ENCODE results near the gene TMEM147. TPM values are rescaled to one million over a fixed set of nuclear protein-coding genes. Genes with fewer than 3 reads are reported as not detected.

Gene TMEM147
- total RNA-seq, 4 donors from 2014 or later, result 68.1 to 119 (median 89.6) TPM

DNA sequence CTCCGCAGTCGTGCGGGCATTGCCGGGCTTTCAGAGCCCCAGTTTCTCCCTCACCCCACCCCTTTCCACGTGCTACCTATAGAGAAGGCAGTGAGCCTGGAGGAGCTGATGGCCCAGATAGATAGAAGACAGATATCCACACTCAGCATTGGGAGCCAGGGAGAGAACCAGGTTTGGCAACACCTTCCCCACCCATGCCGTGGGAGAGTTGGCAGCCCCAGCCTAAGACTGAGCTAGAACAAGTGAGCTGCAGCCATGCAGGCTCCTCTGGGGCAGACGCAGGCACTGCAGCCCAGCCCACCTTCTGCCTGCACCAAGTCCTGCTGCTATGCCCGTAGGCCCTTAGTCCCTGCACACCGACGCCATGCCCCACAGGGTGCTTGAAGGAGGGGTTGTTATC is 44.8 kb upstream of the TMEM147 start:
- Histone ChIP-seq H3K9me3 (no peaks in the 10 kb centered on the region), H3K27me3 (peaks cover 0 to 4% (median 0%) of the 10 kb centered on the region in 4 donors), H3K36me3 (peaks cover 0 to 13% (median 0%) of the 10 kb centered on the region in 3 donors), H3K27ac (no peak overlapping the region), H3K4me1 (peaks cover under 1 to 1% (median 1%) of the 10 kb centered on the region in 3 donors), H3K4me3 (no peak overlapping the region)
- TF ChIP-seq, protein P1, sequence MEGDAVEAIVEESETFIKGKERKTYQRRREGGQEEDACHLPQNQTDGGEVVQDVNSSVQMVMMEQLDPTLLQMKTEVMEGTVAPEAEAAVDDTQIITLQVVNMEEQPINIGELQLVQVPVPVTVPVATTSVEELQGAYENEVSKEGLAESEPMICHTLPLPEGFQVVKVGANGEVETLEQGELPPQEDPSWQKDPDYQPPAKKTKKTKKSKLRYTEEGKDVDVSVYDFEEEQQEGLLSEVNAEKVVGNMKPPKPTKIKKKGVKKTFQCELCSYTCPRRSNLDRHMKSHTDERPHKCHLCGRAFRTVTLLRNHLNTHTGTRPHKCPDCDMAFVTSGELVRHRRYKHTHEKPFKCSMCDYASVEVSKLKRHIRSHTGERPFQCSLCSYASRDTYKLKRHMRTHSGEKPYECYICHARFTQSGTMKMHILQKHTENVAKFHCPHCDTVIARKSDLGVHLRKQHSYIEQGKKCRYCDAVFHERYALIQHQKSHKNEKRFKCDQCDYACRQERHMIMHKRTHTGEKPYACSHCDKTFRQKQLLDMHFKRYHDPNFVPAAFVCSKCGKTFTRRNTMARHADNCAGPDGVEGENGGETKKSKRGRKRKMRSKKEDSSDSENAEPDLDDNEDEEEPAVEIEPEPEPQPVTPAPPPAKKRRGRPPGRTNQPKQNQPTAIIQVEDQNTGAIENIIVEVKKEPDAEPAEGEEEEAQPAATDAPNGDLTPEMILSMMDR (IDR thresholded peaks at IDR 0.05), result no peak
- no peak for TF ChIP-seq POLR2A (IDR thresholded peaks at IDR 0.05)
- 84 to 100% methylated on average over 1 to 8 of the region's 10 CpGs for WGBS, 2 donors
- intact Hi-C loops (cut with DNase I), result no loop called here
- no peak for DNase-seq

- no peak for TF ChIP-seq POLR2A (IDR thresholded peaks at IDR 0.05)
- TF ChIP-seq, protein P1 (IDR thresholded peaks at IDR 0.05), result no peak
- no peak overlapping the region for H3K27ac ChIP-seq
- DNase-seq, result no peak
- no peaks in the 10 kb centered on the region for H3K9me3 ChIP-seq
- H3K4me3 ChIP-seq, result no peak overlapping the region
- no peaks in the 10 kb centered on the region for H3K4me1 ChIP-seq
- peaks cover 0 to 21% (median 0%) of the 10 kb centered on the region in 3 donors for H3K36me3 ChIP-seq
- intact Hi-C loops (cut with DNase I), result no loop called here
- 40 to 90% methylated on average over 1 to 5 of the region's 15 CpGs for WGBS, 2 donors
- H3K27me3 ChIP-seq, result peaks cover 0 to 4% (median 0%) of the 10 kb centered on the region in 4 donors
These were observed 43.7 kb upstream of the TMEM147 start for GRCh38 chr19:35501684-35502083.

GRCh38 chr19:35502751-35503150 is 42.7 kb upstream of the TMEM147 start:
- peaks cover 0 to 13% (median 0%) of the 10 kb centered on the region in 4 donors for H3K27me3 ChIP-seq
- H3K4me3 ChIP-seq, result no peak overlapping the region
- H3K27ac ChIP-seq, result no peak overlapping the region
- no peaks in the 10 kb centered on the region for H3K9me3 ChIP-seq
- TF ChIP-seq POLR2A (IDR thresholded peaks at IDR 0.05), result no peak
- H3K4me1 ChIP-seq, result no peaks in the 10 kb centered on the region
- intact Hi-C loops (cut with DNase I), result no loop called here
- WGBS, 2 donors, result 90 to 91% methylated on average over 2 to 4 of the region's 4 CpGs
- no peak for DNase-seq
- H3K36me3 ChIP-seq, result peaks cover 0 to 21% (median 0%) of the 10 kb centered on the region in 3 donors

DNA sequence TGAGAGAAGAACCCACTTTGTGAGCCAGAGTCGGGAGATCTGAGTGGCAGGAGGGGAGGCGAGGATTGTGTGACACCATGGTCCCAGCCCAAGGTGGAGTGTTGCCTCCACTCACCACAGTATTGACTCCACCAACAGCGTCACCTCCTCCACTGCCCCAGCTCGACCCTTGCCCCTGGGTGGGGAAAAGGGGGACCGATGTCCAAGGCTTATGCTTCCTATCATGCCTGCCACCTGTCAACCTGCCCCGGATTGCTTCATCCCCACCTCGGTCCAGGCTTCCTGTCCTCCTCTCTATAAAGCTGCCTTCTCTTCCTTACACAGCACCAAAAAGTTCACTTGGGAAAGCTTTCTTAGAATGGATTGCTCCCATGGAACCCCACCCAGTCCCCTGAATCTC is 39.4 kb upstream of the TMEM147 start:
- H3K27ac ChIP-seq, result no peak overlapping the region
- peaks cover 0 to 38% (median 0%) of the 10 kb centered on the region in 4 donors for H3K27me3 ChIP-seq
- H3K36me3 ChIP-seq, result peaks cover 0 to 21% (median 0%) of the 10 kb centered on the region in 3 donors
- 81 to 85% methylated on average over 7 of the region's 7 CpGs for WGBS, 2 donors
- intact Hi-C loops (cut with DNase I), result no loop called here
- no peak for DNase-seq
- no peak overlapping the region for H3K4me3 ChIP-seq
- TF ChIP-seq, protein P1 (IDR thresholded peaks at IDR 0.05), result no peak
- TF ChIP-seq POLR2A (IDR thresholded peaks at IDR 0.05), result no peak
- peaks cover 5 to 25% (median 13%) of the 10 kb centered on the region in 3 donors for H3K4me1 ChIP-seq
- H3K9me3 ChIP-seq, result no peaks in the 10 kb centered on the region

DNA sequence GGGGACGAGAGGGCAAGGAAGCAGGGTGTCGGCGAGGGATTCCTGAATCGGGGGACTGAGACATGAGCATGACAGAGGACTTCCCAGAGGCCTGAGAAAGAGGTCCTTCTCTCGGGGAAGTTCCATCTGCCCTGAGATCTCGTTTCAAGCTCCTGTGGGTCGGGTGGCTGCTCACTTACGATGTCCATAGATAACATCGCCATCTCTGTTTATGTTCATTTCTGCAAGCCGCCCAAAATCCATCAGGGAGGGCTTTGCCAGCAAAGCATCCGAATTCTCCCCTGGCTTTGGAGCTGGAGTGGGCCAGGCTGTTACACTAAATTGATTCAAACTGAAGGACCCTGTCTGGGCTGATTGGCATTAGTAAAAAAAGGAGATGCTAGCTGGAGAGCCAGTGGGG is 37.9 kb upstream of the TMEM147 start:
- H3K4me3 ChIP-seq, result no peak overlapping the region
- H3K27ac ChIP-seq, result no peak overlapping the region
- H3K27me3 ChIP-seq, result peaks cover 0 to 53% (median 0%) of the 10 kb centered on the region in 4 donors
- peaks cover 5 to 27% (median 13%) of the 10 kb centered on the region in 3 donors for H3K4me1 ChIP-seq
- 78 to 81% methylated on average over 6 to 7 of the region's 11 CpGs for WGBS, 2 donors
- no peaks in the 10 kb centered on the region for H3K9me3 ChIP-seq
- H3K36me3 ChIP-seq, result peaks cover 0 to 21% (median 0%) of the 10 kb centered on the region in 3 donors
- intact Hi-C loops (cut with DNase I), result no loop called here
- no peak for DNase-seq
- TF ChIP-seq, protein P1 (IDR thresholded peaks at IDR 0.05), result no peak
- no peak for TF ChIP-seq POLR2A (IDR thresholded peaks at IDR 0.05)

GRCh38 chr19:35508129-35508528 is 37.3 kb upstream of the TMEM147 start:
- Histone ChIP-seq H3K27me3 (peaks cover 0 to 56% (median 0%) of the 10 kb centered on the region in 4 donors), H3K27ac (no peak overlapping the region), H3K4me3 (no peak overlapping the region), H3K36me3 (peaks cover 0 to 21% (median 0%) of the 10 kb centered on the region in 3 donors), H3K9me3 (no peaks in the 10 kb centered on the region), H3K4me1 (peaks cover 5 to 27% (median 13%) of the 10 kb centered on the region in 3 donors)
- no peak for TF ChIP-seq POLR2A (IDR thresholded peaks at IDR 0.05)
- 70 to 95% methylated on average over 3 of the region's 3 CpGs for WGBS, 2 donors
- intact Hi-C loops (cut with DNase I), result no loop called here
- DNase-seq, result no peak
